NOMO-1 treated with dmso at 0.1 percent for 144 hours (cell line): Measurements from ENCODE around the gene RHEX.
A peak's percentile ranks its signal among the peaks of the same experiment; 100 is the strongest.

Experiments used
- DNase-seq: peaks from one replicate; lab custom pipeline; 2025; ENCODE audit not compliant: unreplicated experiment; lab: John Stamatoyannopoulos, UW

Gene RHEX

DNA sequence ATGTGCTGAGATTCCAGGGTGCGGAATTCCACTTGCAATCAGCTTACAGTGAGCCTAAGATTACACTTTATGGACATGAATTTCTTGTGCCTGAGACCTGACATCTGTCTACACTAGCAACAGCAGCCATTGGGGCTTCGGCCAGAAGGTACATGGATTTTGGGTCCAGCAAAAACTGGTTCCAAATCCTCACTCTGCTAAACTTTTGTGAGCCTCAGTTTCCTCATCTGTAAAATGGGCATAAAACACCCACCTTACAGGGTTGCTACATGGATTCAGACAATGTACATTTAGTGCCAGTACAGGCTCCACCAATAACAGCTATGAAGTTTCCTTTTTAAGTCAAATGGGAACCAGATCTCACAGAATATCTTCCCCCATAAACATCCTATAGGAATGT, 30.8 kb downstream of the RHEX start:
- no peak for DNase-seq

DNA sequence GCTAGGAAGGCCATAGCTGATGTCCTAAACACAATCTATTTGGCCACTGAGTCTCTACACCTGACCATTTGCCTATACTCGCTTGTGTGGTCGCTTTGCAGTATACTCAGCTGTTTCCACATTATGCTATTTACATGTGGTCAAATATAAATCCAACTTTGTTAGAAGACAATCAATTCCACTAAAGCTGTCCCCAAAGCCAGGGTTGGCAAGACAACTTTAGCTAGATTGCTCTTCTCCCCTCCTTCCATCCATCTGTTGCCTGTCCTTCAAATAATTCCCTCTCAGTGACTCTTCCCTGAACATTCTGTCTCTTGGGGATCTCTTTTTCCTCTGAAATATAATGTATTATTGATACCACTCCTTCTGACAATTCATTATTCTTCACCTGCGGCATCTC, 34.1 kb downstream of the RHEX start:
- DNase-seq = no peak

DNA sequence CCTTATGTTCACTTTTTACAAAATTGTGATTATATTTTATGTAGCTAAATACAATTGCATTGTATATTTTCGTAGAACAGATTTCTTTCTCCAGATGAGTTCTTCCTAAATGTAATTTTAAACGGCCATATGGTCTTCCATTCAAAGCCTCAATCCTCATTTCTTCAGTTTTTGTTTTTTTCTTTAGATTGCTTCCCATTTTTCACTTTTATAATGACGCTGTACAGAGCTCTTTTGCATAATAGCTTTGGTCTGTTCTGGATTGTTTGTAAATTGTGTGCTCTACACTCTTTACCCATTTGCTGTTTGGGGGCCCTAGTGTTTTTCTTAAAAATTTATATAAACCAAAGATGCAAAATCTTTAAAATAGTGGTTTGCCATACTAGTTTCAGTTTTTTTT, 36.4 kb downstream of the RHEX start:
- no peak for DNase-seq

DNA sequence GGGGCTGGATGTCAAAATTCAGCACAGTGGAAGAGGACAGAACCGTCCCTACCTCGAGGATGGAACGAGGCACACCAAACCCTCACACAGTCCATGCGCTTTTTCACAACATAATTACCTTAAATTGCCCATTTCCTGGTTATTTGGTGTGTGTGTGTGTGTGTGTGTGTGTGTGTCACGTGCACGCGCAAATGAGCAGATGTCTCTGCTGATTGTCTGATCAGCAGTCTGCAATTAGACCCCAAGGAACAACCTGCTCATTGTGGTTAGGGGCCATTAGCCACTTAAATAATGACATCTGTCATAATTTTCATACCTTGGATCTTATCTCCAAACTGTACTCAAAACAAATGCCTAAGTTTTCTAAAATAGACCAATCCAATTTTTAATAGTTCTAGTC, 41.1 kb downstream of the RHEX start:
- DNase-seq = peak; percentile 78

DNA sequence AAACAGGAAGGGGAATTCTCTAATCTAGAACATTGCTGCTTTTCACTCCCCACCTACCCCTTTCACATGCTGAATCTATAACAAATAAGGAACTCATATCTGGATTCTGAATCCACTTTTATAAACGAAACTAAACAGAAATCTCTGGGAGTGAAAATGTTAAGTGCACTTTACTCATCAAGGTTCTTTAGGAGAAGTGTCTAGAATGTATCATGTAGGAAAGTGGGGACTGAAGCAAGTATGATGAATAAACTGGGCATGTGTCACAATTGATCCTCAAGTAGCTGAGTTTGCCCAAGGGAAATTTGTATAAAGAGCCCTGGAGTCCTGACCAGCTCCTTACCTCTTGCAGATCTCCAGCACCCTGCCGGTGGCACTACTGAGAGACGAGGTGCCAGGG, 44.4 kb downstream of the RHEX start:
- no peak for DNase-seq

DNA sequence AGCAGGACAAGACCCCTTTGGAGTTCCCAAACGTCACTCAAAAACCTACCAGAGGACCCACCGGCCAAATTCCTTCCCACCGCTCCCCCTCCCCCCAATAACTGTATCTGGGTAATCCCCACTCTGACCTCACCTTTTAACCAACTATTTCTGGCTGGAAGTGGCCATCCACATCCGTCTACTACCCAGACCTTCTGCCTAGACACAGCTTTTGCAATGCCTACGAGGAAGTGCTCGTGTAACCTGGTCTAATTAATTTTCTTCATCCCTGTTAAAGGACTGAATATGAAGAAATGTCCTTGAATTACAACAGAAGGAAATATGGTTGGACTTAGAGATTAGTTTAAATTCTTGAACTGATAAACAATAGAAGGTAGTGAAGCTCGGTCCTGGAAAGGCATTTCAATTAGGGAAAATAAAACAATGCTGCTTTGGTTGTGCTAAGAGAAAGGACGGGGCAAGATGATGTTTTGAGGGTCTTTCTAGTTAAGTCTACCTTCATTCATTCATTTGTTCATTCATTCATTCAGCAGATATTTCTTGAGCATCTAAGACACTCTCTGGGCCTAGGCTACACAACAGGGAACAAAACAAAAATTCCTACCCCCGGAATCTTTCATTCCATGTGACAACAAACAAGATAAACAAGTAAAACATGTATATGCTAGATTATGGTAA, 45.4 kb downstream of the RHEX start:
- DNase-seq = peak; percentile 35

DNA sequence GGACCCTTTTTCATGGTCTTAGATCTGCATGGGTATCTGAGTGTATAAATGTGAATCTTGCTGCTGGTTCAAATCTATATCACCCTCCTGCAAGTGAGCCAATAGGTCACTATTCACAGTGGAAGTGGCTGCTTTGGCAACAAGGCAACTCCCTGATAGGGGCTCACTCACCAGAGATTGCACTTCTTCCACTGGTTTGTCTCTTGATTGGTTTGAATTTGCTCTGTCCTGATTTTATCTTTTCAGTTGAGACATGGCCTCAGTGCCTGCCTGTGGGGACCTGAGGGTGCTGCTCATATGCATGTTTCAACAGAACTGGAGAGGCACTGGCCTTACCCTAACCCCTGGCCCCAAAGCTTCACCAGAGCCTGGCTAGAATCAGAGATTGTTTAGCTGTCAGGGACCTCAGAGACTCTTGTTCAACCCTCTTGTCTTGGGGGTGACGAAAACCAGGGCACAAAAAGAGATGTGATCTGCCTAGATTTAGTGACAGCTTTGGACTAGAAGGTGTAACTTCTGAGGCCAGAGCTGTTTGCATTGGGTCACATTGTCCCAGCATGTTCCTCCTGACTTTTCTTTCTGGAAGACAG, 47.3 kb downstream of the RHEX start:
- DNase-seq = no peak

DNA sequence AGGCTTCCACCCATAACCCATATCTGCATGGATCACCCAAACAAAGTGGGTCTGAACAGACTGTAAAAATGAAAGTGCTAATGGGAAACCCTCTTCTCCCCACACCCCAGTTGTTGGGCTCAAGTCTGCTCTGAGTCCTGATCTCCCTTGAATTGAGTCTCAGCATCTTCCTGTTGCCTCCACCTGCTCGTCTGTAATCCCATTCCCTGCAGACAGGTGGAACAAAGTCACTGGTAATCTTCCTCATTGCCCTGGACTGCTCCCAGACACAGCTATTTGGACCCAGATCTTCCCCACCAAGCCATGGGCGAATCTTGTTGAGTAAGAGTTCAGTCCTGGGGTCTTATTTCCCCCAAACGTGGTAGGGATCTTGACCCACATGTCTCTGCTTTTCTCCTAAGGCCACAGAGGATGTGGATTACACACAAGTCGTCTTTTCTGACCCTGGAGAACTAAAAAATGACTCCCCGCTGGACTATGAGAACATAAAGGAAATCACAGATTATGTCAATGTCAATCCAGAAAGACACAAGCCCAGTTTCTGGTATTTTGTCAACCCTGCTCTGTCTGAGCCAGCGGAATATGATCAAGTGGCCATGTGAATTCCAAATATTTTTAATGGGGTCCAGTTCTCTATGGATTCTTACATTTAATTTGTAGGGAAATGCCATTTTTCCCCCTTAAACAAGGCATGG, 48.5 kb downstream of the RHEX start:
- no peak for DNase-seq

DNA sequence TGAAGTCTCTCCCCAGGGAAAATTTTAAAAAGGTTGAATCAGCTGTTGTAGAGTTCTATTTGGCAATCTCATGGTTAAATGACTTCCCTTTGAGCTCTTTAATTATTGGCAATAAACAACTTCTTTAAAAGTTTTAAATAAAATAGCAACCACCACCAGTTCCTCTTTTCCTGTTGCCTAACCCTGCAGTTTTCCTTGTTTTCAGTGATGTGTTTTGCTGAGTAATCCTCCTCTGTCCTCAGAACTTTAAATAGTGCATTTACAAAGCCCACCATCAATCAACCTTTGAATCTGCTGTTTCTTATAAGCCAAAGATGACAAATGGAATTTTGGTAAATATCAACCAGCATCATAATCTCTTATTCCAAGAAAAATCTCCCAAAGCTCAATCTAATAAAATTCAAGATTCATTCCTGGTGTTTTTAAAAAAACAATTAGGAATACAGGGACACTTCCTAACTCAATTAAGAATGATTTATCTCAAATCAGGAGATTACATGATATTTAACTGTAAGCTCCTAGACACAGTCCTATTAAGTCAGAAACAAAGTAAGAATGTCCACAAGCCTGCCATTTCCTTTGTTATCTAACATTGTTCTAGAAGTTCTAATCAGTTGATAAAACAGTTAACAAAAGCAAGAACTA, 49.4 kb downstream of the RHEX start:
- DNase-seq = peak; percentile 72

DNA sequence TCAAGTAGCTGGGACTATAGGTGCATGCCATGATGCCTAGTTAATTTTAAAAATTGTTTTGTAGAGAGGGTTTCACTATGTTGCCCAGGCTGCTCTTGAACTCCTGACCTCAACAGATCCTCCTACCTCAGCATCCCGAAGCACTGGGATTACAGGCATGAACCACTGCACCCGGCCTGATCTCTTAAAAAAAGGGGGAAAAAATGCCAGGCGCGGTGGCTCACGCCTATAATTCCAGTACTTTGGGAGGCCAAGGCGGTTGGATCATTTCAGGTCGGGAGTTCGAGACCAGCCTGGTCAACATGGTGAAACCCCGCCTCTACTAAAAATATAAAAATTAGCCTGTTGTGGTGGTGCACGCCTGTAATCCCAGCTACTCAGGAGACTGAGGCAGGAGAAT, 51.0 kb downstream of the RHEX start:
- DNase-seq = no peak

DNA sequence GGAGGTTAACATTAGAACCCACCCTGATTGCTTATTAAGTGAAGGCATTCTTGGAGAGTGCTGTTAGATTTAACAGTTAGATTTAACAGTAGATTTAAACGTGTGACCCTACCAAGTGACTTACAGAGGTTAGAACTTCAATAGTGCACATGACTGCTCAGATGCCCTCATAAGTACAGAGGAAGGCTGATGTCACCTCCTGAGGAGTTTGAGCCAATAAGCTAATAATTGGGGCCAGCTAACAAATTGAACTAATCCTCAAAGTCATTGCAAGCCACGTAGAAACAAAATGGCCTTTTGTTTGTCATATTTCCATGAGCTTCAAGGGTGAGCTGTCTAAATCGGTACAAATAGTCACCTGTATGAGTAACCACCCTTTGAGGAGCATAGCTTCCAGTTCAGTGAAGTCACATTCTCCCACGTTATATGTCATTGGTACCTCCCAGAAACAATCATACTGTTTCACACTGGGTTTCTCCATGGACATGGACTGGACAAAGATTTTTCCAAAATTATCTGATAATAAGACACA, 52.6 kb downstream of the RHEX start:
- DNase-seq = no peak

DNA sequence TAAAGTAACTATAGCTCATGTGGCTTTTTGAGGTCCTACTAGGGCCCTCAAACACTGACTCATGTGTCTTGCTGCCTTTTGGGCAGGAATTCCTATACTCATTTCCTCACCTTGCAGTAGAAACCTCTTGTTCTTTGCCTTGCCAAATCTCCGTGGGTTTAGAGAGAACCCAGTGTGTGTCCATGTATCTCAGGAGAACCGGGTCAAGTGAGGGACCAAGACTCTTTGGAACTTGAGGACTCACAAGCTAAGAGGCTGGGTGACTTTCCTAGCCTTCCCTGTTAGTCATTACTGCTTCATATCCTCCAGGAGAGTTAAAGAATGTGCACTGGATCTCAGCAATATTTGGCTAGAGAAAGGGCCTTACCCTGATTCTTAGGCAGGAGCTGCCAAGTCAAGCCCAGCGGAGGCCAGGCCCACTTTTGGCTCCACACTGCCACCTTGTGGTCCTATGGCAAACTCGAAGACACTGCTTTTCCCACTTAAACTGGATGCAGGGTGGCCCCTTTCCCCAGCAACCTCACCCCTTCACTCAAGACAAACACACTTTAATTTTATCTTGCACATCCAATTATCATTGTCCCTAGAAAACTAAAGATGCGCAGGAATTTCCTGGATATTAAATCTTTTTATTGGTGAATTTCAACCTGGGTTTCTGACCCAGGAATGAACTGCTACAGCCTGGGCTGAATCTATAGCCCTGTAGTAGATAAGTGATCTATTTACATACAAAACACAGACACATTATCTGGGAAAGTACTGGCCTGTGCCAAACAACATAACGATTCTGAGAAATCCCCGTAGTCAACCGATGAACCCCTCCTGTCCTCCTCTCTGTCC, 53.6 kb downstream of the RHEX start:
- DNase-seq = peak; percentile 73

DNA sequence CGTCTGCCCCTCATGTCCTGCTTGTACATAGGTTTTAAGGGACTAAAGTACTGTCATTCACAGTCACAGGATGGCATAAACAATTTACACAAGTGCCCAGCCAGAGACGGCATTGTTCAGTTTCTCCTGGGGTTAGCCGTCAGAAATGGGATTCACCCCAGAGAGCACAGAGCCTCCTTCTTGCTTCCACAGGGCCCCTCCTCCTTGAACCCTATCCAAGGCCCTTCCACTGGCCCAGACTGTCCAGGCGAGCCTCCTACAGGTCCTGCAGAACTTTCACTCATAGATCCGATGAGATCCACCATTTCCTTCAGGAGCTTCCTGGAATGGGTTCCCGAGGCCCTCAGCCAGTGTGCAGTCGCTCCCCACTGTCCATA, 54.2 kb downstream of the RHEX start:
- DNase-seq = no peak

DNA sequence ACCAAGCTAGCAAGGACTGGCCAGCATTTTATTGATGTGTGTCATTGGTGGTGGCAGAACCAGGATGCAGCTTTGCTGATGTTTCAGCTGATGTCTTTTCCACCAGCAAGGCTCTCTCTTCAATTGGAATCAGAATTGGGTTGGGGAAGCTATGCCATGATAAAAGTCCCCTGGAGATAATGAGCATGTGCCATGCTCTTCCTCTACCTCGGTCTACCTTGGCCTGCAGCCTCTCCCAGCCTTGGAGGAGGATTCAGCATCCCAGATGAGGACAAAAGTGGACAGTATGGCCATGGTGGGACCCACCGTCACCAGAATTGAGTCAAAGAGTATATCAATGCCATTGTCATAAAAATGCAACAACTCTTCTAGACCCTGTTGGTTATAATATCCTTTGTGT, 55.7 kb downstream of the RHEX start:
- no peak for DNase-seq

DNA sequence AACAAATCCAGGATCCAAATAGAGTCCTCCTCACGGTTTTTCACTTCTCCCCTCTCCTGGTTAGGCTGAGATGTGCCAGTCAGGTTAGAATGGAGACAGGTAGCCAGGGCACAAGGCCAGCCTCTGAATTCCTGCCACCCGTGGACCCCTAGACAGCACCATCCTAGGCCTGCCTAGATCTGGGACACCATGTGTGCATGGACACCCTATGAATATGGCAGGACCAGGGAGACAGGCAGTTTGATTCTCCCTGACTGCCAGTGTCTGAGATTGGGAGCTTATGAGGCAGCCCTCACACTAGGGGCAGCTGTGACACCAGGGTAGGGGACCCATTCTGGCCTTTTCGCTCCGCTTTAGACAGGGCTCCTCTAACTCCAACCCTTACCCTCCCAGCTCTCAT, 56.7 kb downstream of the RHEX start:
- DNase-seq = no peak

DNA sequence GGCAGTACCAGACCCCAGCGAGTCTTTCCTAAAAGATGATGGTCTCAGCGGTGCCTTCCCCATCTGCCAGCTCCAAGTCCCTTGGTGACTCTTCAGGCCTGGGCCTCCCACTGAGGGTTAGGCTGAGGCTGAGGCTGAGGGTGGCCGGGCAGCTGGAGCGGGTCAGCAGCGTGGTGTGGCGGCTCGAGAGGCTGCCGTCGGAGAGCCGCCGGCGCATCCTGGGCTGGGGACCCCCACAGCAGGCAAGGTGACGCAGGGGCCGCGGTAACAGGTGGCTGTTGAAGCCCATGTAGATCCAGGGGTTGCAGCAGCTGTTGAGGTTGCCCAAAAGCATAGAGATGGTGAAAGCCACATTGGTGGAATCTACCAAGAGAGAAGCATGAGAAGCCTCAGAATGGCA, 57.2 kb downstream of the RHEX start:
- DNase-seq = no peak

DNA sequence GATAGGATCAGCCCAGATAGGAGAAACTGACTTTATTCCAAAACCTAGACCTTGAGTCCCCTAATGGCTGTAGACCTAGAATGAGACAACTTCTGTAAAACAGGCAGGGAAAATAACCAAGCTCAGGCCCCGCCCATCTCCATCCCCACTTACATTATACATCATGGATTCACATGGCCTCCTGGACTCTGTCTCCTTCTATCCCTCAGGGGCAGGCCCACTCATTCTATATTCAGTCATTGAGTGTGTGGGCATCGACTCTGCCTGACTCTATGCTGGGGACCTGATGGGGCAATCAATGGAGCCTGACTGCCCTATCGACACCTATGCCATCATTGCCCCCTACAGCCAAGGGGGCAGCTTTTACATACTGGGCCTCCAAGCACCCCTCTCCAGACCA, 57.8 kb downstream of the RHEX start:
- no peak for DNase-seq

DNA sequence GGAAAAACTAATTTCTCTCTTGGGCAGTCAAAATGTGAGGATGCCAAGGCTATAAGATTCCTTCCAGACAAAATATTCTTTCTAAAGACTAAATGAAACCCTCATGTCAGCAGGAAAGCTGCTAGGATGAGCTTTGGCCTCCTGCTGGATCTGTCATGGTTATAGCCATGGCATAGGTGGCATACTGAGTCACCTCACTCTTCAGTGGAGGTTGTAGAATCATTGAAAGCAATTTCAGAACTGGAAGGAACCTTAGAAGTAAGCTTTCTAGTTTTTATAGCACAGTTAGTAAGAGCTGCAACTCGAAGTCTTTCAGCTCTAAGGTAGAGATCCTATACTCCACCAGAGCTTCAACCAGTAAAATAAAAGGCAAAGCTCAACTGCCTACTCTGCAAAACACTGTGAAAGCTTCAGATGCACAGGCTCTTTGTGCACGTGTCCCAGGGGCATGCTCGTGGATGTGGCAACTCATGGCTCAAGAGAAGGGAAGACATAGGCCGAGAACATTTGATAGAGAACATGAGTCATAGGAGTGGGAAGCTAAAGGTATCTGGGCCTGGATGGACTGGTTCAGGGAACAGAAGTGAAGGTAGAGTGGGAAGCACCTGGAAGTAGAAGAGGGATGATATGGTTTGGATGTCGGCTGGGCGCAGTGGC, 58.4 kb downstream of the RHEX start:
- no peak for DNase-seq

DNA sequence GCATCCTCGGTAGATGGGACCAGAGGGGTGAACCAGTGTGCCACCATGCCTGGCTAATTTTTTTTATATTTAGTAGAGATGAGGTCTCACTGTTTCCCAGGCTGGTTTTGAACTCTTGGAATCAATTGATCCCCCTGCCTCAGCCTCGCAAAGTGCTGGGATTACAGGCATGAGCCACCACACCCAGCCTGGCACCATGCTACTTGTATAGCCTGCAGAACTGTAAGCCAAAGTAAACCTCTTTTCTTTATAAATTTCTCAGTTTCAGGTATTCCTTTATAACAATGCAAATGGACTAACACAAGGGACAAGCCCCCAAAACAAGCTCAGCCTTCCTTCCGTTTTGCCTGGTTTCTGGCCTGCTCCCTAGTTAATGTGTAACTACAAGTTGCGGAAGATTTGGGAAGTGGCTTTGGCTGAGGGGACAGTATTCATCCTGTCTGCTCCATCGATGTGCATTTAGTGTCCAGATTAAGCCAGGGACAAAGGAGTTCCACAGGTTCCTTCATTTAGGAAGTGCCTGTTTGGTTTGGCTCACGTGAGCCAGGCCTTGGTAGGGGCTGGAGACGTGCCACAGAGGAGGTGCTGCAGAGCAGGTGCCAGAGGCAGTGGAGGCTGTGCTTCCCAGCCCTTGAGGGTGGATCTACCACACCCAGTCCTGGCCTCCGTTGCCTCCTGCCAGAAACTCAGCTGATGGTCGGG, 59.8 kb downstream of the RHEX start:
- DNase-seq = no peak
